ENCODE measurements around the gene MYO1B. TPM values are rescaled to one million over a fixed set of nuclear protein-coding genes. Genes with fewer than 3 reads are reported as not detected.

MYO1B gene
- total RNA-seq, 1 experiment from 2014 or later: 95.6 TPM

DNA sequence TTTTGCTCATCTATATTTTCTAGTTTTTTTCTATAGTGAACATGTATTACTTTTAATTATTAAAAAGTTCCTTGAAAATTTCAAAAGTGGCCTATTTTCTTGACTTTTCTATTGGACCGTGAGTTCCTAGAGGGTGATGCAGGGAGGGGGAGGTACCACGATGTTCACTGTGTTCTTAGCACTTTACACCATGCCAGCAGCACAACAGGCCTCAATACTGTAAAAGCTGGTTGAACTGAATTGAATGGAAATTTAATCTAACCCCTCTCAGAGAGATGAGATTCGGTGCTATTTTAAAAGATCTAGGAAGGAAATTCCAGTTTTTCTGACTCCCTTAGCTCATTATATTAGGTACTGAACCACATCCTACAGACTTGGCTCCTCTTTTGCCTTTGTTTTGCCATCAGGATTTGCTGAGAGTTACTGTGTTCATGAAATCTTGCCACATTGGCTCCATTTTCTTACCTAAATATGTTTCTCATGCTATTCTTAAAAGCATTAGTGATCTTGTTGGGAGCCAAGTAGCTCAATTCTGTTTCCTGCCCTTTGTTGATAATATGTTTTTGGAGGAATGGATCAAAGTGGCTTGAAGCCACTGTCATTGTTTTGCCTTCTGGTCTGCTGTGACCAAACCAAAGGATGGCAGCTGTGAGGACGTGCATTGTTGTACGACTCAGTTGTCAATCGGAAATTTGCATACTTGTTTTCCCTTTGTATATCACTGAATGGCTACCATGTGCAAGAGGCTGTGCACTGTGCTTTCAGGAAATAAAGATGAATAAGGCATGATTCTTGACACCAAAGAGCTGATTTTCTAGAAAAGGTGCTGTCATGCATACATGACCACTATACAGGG is 25.3 kb downstream of the MYO1B start:
- H3K9me3 ChIP-seq: no peaks in the 10 kb centered on the region
- H3K4me3 ChIP-seq: no peak overlapping the region
- H3K27me3 ChIP-seq: no peaks in the 10 kb centered on the region
- no peaks in the 10 kb centered on the region; the same call in 1 of the 2 replicates for H3K36me3 ChIP-seq
- DNase-seq: no peak

DNA sequence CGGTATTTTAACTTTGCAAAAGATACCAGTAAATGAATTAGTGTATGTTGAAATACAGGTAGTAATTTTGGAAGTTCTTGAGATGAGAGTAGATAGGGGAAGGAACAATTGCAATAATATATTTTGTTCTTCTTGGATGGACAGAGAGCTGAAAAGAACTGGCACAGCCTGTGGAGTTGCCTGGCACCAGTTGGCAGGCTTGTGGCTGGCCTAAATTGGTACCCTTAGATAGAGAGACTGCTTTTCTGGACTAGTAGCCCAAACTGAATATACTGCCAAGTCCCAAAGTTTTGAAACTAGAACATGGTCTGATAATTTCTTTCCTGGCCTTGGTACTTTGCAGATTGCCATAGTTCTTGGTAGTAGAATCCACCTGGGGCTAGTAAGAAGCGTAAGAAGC is 26.9 kb downstream of the MYO1B start:
- DNase-seq: no peak
- Histone ChIP-seq H3K4me3 (no peak overlapping the region), H3K27me3 (no peaks in the 10 kb centered on the region), H3K36me3 (peaks cover 7% of the 10 kb centered on the region), H3K9me3 (no peaks in the 10 kb centered on the region)

DNA sequence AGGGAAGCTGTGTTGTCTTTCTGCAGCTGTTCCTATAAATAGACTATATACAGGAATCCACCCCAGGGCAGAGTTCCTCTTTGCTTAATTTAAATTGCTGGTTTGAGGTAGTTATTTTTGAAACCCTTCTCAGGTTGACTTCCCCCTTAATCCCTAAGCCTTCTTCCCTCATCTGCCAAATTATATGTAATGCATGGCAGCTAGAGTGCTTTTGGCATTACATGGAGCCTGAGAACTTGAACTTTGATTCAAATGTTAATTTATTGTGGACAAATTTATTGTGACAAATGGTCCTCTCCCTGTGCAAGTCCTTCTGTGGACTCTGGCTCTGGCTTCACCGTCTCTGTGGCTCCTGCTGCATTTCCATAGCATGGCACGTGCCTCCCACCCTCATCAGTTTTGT is 29.2 kb downstream of the MYO1B start:
- Histone ChIP-seq H3K36me3 (peaks cover 29% of the 10 kb centered on the region), H3K9me3 (no peaks in the 10 kb centered on the region), H3K4me3 (no peak overlapping the region), H3K27me3 (no peaks in the 10 kb centered on the region)
- DNase-seq: no peak

DNA sequence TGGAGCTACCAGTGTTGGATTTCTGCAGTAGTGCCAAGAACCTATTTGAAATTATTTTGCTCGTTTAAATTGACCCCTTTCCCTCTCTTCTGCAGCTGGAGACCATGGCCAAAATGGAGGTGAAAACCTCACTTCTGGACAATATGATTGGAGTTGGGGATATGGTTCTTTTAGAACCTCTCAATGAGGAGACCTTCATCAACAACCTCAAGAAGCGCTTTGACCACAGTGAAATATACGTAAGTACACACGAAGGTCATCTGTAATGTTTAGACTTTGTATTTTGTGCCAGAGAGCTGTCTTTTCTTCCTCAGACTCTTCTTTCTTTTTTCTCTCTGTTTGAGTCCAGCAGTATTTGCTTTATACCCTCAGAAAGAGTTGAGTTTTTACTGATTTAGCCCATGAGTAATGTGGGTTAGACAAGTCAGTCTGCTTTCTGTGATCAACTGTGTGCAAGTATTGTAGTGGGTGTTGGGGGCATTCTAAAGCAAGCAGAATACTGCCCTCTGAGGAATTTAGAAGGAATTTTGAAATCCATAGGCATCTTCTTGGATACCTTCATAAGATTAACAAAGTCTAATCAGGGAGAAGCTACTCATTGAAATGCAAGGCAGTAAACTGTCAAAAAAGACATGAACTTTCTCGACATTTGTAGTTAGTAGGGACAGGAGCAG is 31.7 kb downstream of the MYO1B start:
- H3K4me3 ChIP-seq: no peak overlapping the region
- no peaks in the 10 kb centered on the region for H3K9me3 ChIP-seq
- no peaks in the 10 kb centered on the region for H3K27me3 ChIP-seq
- peaks cover 42% of the 10 kb centered on the region for H3K36me3 ChIP-seq
- no peak for DNase-seq

DNA sequence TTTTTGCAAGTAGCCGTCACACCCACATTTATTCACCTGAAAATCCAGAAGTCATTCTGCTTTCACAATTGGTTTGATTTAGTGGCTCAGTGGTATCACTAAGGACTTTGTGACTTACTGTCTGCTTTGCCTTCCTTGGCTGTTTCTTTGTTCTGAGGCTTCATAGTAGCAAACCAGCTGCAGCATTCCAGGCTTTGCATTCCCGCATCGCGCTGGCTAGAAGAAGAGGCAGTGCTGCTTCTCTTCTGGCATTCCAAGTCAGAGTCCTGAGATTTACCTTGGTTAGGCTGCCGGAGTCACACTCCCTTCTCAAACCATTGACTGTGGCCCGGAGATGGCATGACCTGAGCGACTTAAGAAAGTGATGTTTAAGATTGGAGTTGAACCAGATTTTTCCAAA is 35.1 kb downstream of the MYO1B start:
- Histone ChIP-seq H3K4me3 (no peak overlapping the region), H3K27me3 (no peaks in the 10 kb centered on the region), H3K36me3 (peaks cover 56% of the 10 kb centered on the region), H3K9me3 (no peaks in the 10 kb centered on the region)
- DNase-seq: no peak

DNA sequence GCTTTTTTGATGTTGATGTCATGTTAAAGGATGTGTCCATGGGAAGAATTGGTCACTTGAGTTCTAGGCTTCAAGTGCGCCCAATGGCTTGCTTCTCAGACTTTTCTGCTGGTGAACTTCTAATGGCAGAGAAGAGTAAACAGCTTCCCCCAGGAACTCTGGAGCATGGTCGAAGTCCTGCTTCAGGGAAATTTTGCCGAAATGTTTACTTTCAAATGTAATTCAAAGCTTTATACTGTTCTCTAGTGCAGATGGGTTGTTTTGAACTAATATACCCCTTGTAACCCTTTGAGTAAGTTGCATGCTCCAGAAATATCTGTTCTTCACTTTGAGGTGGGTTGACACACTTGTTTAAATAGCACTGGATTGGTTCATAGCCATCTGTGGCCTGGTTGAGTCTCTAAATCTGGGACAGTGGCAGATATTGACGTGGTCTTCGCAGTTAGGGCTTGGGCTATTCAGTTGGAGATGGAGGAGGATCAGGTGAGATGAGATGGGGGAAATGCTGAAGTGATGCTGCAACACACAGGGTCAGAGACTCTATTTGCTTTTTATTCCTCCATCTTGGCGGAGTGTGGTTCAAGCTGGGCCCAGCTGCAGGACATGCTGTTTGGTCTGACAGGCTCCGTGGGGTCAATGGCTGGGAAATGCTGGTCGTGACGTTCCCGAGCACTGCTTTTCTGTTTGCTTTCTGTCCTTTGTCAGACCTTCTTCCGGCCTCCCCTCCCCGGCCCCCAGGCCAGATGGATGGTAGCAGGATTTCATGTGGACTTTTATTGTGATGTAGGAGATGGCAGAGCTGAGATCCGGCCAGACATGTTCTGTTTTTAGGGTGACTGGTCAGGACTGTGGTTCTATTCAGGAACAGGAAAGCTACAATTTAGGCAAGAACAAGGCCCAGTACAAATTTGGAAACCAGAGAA is 35.9 kb downstream of the MYO1B start:
- H3K27me3 ChIP-seq: no peaks in the 10 kb centered on the region
- H3K4me3 ChIP-seq: no peak overlapping the region
- H3K36me3 ChIP-seq: peaks cover 56% of the 10 kb centered on the region
- no peak for DNase-seq
- H3K9me3 ChIP-seq: no peaks in the 10 kb centered on the region

DNA sequence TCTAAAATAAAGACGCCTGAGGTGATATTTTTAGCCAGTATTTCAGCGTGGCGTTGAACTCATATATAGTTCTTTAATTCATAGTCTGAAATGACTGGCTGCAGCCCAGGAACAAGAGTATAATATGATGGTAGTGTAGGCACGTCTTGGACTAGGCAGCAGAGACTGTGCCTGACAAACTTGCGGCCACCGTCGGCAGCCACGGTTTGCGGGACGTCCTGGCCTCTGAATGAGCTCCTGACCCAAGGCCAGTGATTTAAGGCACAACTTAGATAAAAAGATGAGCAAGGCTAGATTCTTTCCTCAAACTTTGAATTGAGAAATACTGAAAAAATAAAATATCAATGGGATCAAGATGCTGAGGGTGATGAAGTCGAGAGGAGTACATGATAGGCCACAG is 40.0 kb downstream of the MYO1B start:
- DNase-seq: no peak
- Histone ChIP-seq H3K4me3 (no peak overlapping the region), H3K9me3 (no peaks in the 10 kb centered on the region), H3K36me3 (peaks cover 20% of the 10 kb centered on the region), H3K27me3 (no peaks in the 10 kb centered on the region)

DNA sequence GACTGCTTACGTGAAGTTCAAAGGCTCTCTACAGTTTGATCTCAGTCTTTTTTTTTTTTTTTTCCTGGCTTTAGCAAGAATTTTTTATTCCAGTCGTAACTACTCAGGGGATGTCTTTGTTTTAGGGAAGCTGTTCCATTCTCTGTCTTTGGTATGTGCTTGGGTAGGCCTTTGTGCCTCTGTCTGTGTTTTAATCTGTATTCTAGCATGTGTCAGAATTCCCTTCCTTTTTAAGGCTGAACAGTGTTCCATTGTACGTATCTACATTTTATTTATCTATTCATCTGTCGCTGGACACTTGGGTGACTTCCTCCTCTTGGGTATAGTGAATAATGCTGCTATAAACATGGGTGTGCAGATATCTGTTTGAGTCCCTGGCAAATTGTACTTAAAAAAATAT is 42.6 kb downstream of the MYO1B start:
- H3K27me3 ChIP-seq: no peaks in the 10 kb centered on the region
- H3K36me3 ChIP-seq: peaks cover 11% of the 10 kb centered on the region
- H3K9me3 ChIP-seq: no peaks in the 10 kb centered on the region
- no peak overlapping the region for H3K4me3 ChIP-seq
- no peak for DNase-seq

DNA sequence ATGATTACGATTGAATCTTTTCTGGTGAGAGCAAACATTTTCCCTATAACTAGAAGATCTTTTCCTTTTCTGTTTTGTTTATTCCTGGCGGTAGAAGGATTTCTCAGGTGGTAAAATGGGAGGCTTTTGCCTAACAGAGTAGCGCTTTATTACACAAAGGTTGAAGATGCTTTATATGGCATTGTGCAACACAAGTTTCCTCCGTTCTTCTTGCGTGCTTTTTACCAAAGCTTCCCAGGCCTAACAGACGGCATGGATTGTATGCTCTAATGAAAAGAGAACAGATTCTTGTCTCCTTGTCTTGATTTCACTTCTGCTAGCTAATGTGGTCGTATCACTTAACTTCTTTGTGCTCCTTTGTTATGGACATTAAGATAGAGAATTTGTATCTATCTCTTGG is 43.8 kb downstream of the MYO1B start:
- Histone ChIP-seq H3K4me3 (no peak overlapping the region), H3K27me3 (no peaks in the 10 kb centered on the region)
- no peak for DNase-seq

DNA sequence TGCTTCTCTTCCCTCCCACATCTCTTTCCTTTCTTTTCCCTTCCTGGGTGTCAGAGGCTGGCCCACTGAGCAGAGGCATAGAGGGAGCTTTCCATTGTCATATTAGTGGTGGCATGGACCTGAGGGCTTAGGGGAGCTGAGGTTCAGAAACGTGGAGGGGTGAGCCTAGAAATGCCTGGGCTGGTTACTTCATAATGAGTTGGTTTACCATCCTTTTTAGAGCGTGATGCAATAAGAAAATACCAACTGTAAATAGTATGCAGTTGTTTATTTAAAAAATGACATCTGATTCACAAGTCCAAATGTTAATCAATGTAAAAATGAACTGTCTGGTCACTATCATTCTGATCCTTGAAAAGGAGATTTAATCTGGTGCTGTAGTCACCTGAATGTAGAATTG is 46.3 kb downstream of the MYO1B start:
- Histone ChIP-seq H3K36me3 (no peaks in the 10 kb centered on the region), H3K27me3 (no peaks in the 10 kb centered on the region), H3K9me3 (no peaks in the 10 kb centered on the region), H3K4me3 (no peak overlapping the region)
- no peak for DNase-seq

More for the DNA sequence above, 43.8 kb downstream of the MYO1B start:
- Histone ChIP-seq H3K36me3 (no peaks in the 10 kb centered on the region; the same call in none of the 2 replicates), H3K9me3 (no peaks in the 10 kb centered on the region)

DNA sequence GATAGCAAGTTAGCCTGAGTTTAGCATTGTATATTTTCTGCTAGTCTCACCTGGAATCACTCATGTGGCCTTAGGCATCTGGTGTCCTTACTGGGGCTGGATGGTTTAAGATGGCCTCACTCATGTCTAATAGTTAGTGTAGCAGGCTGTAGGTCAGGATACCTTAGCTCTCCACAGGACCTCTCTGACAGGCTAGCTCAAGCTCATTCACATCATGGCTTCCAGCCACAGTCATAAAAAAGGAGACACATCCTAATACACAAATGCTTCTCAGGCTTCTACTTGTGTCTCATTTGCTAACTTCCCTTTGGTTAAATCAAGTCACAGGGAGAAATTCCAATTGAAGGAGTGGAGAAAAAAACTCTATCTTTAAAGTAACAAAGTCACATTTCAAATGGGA is 47.7 kb downstream of the MYO1B start:
- no peak overlapping the region for H3K4me3 ChIP-seq
- no peaks in the 10 kb centered on the region for H3K9me3 ChIP-seq
- DNase-seq: no peak
- no peaks in the 10 kb centered on the region for H3K27me3 ChIP-seq
- H3K36me3 ChIP-seq: no peaks in the 10 kb centered on the region; the same call in 1 of the 2 replicates

DNA sequence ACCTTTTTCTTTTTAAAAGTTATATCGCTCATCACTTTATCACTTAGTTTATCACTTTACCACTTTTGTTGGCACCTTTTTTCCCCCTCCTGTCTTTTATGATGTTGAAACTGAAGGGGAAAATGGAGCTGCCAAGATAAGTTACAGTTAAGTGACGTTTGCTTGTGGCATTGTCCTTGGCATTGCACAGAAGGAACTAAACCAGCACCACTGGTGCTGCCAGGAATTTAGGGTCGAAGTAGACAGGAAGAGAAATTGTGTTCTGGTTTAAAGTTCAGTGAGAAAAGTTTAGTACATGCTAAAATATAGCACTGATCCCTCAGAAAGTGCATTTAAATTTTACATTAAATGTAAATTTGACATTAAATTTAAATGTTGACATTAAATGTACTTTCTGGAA is 49.9 kb downstream of the MYO1B start:
- DNase-seq: peak; percentile 9
- Histone ChIP-seq H3K9me3 (no peaks in the 10 kb centered on the region), H3K27me3 (no peaks in the 10 kb centered on the region), H3K4me3 (no peak overlapping the region), H3K36me3 (peaks cover 8% of the 10 kb centered on the region)

DNA sequence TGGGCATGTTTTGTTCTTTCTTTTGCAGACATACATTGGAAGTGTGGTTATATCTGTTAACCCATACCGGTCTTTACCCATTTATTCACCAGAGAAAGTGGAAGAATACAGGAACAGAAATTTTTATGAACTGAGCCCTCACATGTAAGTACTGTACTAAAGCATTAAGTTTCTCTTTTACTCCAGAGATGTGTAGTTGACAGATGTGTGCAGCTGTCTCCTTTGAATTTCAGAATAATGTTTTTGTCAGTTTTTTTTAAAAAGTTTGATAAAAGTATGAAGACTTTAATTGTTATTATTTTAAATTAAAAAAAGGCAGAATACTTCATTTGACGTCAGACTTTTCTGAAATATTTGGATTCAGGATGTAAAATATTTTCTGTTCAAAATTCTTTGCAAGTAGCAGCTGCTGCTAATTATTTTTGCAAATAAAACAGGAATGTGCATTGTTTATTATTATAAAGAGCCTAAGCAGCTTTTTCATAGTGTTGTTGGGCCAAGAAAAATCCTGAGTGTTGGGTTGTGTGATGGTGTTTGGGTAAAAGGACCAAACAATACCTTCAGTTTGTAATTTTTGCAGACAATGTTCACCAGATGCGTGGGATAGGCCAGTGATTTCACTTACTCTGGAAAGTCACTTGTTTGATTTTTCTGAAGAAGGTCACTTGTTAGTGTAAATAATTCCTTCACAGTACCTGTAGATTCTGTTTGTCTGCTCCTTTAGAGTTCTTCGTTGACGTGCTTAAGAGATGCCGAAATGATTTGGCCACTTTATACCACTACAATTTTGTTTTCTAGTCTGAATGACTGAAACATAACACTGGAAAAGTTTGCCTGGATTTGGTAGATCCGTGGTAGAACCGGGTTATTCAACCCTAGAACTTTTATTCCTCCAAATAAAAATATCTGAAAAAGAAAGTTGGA is 51.1 kb downstream of the MYO1B start:
- H3K4me3 ChIP-seq: no peak overlapping the region

DNA sequence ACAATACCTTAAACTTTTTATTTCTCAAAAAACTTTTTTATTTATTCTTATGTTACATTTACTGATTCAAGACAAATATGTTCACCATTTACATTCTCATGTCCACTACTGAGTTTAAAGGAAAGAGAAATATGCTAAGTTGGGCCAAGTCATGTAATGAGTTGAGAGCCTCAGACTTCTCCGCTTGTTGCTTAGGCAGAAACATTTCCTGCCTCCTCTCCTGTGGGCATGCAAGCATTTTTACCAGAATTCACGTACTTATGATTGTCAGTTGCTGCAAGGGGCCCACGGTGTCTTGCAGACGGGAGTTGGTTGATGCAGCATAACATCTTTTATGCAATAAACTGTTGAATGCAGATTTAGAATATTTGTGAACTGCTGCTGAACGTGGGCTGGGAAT is 51.8 kb downstream of the MYO1B start:
- H3K4me3 ChIP-seq: no peak overlapping the region
- no peak for DNase-seq
- peaks cover 19% of the 10 kb centered on the region for H3K36me3 ChIP-seq
- no peaks in the 10 kb centered on the region for H3K9me3 ChIP-seq
- no peaks in the 10 kb centered on the region for H3K27me3 ChIP-seq

More for the DNA sequence above, 51.1 kb downstream of the MYO1B start:
- no peaks in the 10 kb centered on the region for H3K27me3 ChIP-seq
- peaks cover 15% of the 10 kb centered on the region for H3K36me3 ChIP-seq
- DNase-seq: no peak
- H3K9me3 ChIP-seq: no peaks in the 10 kb centered on the region

DNA sequence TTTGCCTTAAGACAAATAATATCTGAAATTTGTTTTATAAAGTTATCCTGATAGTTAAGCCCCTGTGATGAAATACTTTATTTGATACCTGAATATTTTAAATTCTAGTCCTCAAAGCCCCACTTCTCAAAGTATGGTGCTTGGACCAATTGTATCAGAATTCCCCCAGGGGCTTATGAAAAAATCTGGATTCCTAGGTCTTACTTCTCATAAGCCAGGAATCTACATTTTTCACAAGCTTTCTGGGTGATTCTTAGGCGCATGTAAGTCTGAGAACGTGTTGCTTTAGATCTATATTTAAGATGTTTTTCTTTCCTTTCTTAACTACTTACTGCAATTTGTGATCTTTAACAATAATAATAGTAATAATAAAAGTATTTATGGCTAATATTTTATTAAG is 53.1 kb downstream of the MYO1B start:
- H3K36me3 ChIP-seq: peaks cover 19% of the 10 kb centered on the region
- no peak overlapping the region for H3K4me3 ChIP-seq
- no peaks in the 10 kb centered on the region for H3K9me3 ChIP-seq
- no peak for DNase-seq
- H3K27me3 ChIP-seq: no peaks in the 10 kb centered on the region

DNA sequence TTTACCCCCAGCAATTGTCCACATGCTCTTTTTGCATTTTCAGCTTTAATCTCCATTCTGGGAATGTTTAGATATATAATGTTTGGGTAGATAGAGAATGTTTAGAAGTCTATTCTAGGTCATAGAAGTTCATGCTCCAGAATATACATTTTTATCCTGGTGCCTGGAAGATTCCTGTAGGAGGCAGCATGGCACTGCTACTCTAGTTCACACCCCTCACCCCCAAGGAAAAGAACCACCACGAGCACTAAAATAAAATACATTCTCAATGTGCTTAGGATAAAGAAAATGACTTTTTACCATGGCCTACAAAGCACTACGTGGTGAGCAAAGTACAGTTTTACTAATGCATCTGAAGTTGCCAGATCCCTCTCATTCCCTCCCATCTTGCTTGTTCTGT is 53.8 kb downstream of the MYO1B start:
- DNase-seq: no peak
- Histone ChIP-seq H3K36me3 (peaks cover 20% of the 10 kb centered on the region), H3K27me3 (no peaks in the 10 kb centered on the region), H3K4me3 (no peak overlapping the region), H3K9me3 (no peaks in the 10 kb centered on the region)
